Right cardiac atrium (tissue), 5 donors: ENCODE data around the gene C11orf87. TPM values are rescaled to one million over a fixed set of nuclear protein-coding genes. Genes with fewer than 3 reads are reported as not detected.

Source experiments
- ATAC-seq, 2 donors: fragments of 200-7000 bp; cut with Tn5 transposase; one replicate each; pipeline versions ENCODE4 v1.8.0 to v1.9.1; 2020; ENCODE audit warnings: moderate library complexity in 2 of 2, mild to moderate bottlenecking in 1 of 2
- DNase-seq, 3 donors: peaks; one replicate each; pipeline ENCODE4 v3.0.0-alpha.2; 2020
- H3K27ac ChIP-seq: one replicate; pipeline ENCODE4 v1.5.1; 2013; ENCODE audit warnings: mild to moderate bottlenecking, low read length, control low read depth, moderate library complexity
- H3K27me3 ChIP-seq: one replicate; pipeline ENCODE4 v1.6.1; 2013; ENCODE audit not compliant: control insufficient read depth, insufficient read depth
- H3K4me1 ChIP-seq: one replicate; pipeline ENCODE4 v1.6.1; 2013; ENCODE audit warnings: low read length; ENCODE audit not compliant: control insufficient read depth, insufficient read depth
- H3K4me3 ChIP-seq: one replicate; pipeline ENCODE4 v1.5.1; 2013; ENCODE audit warnings: low read length, control low read depth
- H3K9me3 ChIP-seq: one replicate; pipeline ENCODE4 v1.6.1; 2013; ENCODE audit warnings: low read length; ENCODE audit not compliant: control insufficient read depth
- WGBS: extraction: QIAGEN DNeasy Blood & Tissue Kit; methylation state at CpG from one replicate; pipeline ENCODE4 v1.1.7; 2013; 5-methylcytosine and 5-hydroxymethylcytosine counted together
- intact Hi-C, 4 donors: fragments of 100-400 bp; cut with DNase I; formaldehyde crosslinking; loops; one replicate each; pipeline versions ENCODE4 v1.11.0 to v1.14.0; 2022 to 2023
- polyA plus RNA-seq: library from polyadenylated mRNA; stranded (reverse); fragments of 200-250 nt; gene quantifications from one replicate; pipeline ENCODE4 v1.2.3, GENCODE V29; 2013
- total RNA-seq, 4 donors: library from RNA; stranded (reverse); fragmentation: NEBNext Ultra II Directional; extraction: Animal tissue kit (Norgen Biotek cat#: 25700); gene quantifications; one replicate each; pipeline ENCODE4 v1.2.1, GENCODE V29; 2021
- donor health status: healthy with polysubstance abuse.
- donor health status: DM: no; HTN: yes; CAD: no.
- donor health status: DM: no; HTN: no; CAD: no.
- donor health status: DM: no; HTN: yes; CAD: no; lungs with severe emphysema.
- donor health status: DM: yes; HTN: yes; CAD: no.

C11orf87 gene
- total and polyA plus RNA-seq, 5 donors, result 0.02 to 0.17 TPM; not detected in 3

- 72% methylated on average over 2 of the region's 2 CpGs for WGBS
- no peak for ATAC-seq
- Histone ChIP-seq H3K4me1 (no peaks in the 10 kb centered on the region), H3K9me3 (no peaks in the 10 kb centered on the region), H3K27ac (no peak overlapping the region), H3K27me3 (no peaks in the 10 kb centered on the region), H3K4me3 (no peak overlapping the region)
- intact Hi-C loops, result no loop called here
- DNase-seq, result no peak
Measured at GRCh38 chr11:109416601-109417000, 5.4 kb upstream of the C11orf87 start.

- Histone ChIP-seq H3K27me3 (no peaks in the 10 kb centered on the region), H3K4me3 (peak overlapping the region; percentile 49), H3K27ac (no peak overlapping the region), H3K4me1 (no peaks in the 10 kb centered on the region), H3K9me3 (no peaks in the 10 kb centered on the region)
- intact Hi-C loops, result no loop called here
- 2% methylated on average over 43 of the region's 43 CpGs for WGBS
- ATAC-seq (peak in 1 of 2 donors; percentile 43), DNase-seq (peak; percentile 13 to 47 (median 42))
Measured at GRCh38 chr11:109422870-109423465, 978 bp downstream of the C11orf87 start.

- peak in 1 of 2 donors; percentile 22 for ATAC-seq
- H3K4me3 ChIP-seq, result peak overlapping the region; percentile 49
- DNase-seq, result no peak
- intact Hi-C loops, result no loop called here
- no peaks in the 10 kb centered on the region for H3K9me3 ChIP-seq
- H3K4me1 ChIP-seq, result no peaks in the 10 kb centered on the region
- H3K27ac ChIP-seq, result no peak overlapping the region
- WGBS, result 17% methylated on average over 45 of the region's 45 CpGs
- H3K27me3 ChIP-seq, result no peaks in the 10 kb centered on the region
Measured at GRCh38 chr11:109423466-109424190, 1.6 kb downstream of the C11orf87 start.

GRCh38 chr11:109424901-109425300, 2.9 kb downstream of the C11orf87 start:
- ATAC-seq, result no peak
- H3K9me3 ChIP-seq, result no peaks in the 10 kb centered on the region
- intact Hi-C loops, result no loop called here
- H3K27ac ChIP-seq, result no peak overlapping the region
- H3K27me3 ChIP-seq, result no peaks in the 10 kb centered on the region
- H3K4me1 ChIP-seq, result no peaks in the 10 kb centered on the region
- no peak overlapping the region for H3K4me3 ChIP-seq
- 27% methylated on average over 10 of the region's 10 CpGs for WGBS
- no peak for DNase-seq

GRCh38 chr11:109425554-109425953, 3.6 kb downstream of the C11orf87 start:
- DNase-seq, result no peak

GRCh38 chr11:109426442-109427240, 4.7 kb downstream of the C11orf87 start:
- H3K27ac ChIP-seq, result no peak overlapping the region
- no peaks in the 10 kb centered on the region for H3K9me3 ChIP-seq
- H3K27me3 ChIP-seq, result no peaks in the 10 kb centered on the region
- H3K4me1 ChIP-seq, result no peaks in the 10 kb centered on the region
- ATAC-seq, result no peak
- no peak for DNase-seq
- 61% methylated on average over 4 of the region's 4 CpGs for WGBS
- no peak overlapping the region for H3K4me3 ChIP-seq
- intact Hi-C loops, result no loop called here

More at GRCh38 chr11:109425554-109425953, 3.6 kb downstream of the C11orf87 start:
- no peak overlapping the region for H3K27ac ChIP-seq
- intact Hi-C loops, result no loop called here
- H3K4me1 ChIP-seq, result no peaks in the 10 kb centered on the region
- H3K27me3 ChIP-seq, result no peaks in the 10 kb centered on the region
- no peaks in the 10 kb centered on the region for H3K9me3 ChIP-seq
- no peak for ATAC-seq
- H3K4me3 ChIP-seq, result no peak overlapping the region
- WGBS, result 59% methylated on average over 2 of the region's 2 CpGs

- Histone ChIP-seq H3K9me3 (no peaks in the 10 kb centered on the region), H3K27ac (no peak overlapping the region), H3K4me3 (no peak overlapping the region), H3K27me3 (peaks cover 3% of the 10 kb centered on the region), H3K4me1 (no peaks in the 10 kb centered on the region)
- ATAC-seq, result no peak
- 54% methylated on average over 3 of the region's 3 CpGs for WGBS
- DNase-seq, result no peak
- intact Hi-C loops, result no loop called here
Measured at GRCh38 chr11:109432105-109432504, 10.1 kb downstream of the C11orf87 start.

- intact Hi-C loops, result no loop called here
- Histone ChIP-seq H3K4me1 (no peaks in the 10 kb centered on the region), H3K27ac (no peak overlapping the region), H3K9me3 (no peaks in the 10 kb centered on the region), H3K27me3 (peaks cover 3% of the 10 kb centered on the region), H3K4me3 (no peak overlapping the region)
- no peak for DNase-seq
- WGBS, result 66% methylated on average over 3 of the region's 3 CpGs
- no peak for ATAC-seq
Measured at GRCh38 chr11:109433753-109434256, 11.8 kb downstream of the C11orf87 start.

- no peaks in the 10 kb centered on the region for H3K9me3 ChIP-seq
- intact Hi-C loops, result no loop called here
- DNase-seq, result no peak
- no peak overlapping the region for H3K4me3 ChIP-seq
- no peak overlapping the region for H3K27ac ChIP-seq
- H3K27me3 ChIP-seq, result peaks cover 3% of the 10 kb centered on the region
- 78% methylated on average over 3 of the region's 3 CpGs for WGBS
- no peak for ATAC-seq
- H3K4me1 ChIP-seq, result no peaks in the 10 kb centered on the region
Measured at GRCh38 chr11:109435121-109435742, 13.2 kb downstream of the C11orf87 start.

- no peak overlapping the region for H3K27ac ChIP-seq
- DNase-seq, result no peak
- no peaks in the 10 kb centered on the region for H3K9me3 ChIP-seq
- WGBS, result 45% methylated on average over 2 of the region's 2 CpGs
- H3K27me3 ChIP-seq, result no peaks in the 10 kb centered on the region
- ATAC-seq, result no peak
- intact Hi-C loops, result no loop called here
- no peak overlapping the region for H3K4me3 ChIP-seq
- no peaks in the 10 kb centered on the region for H3K4me1 ChIP-seq
Measured at GRCh38 chr11:109439684-109440083, 17.7 kb downstream of the C11orf87 start.
